Astrocyte of the spinal cord (primary cell): ENCODE data around the gene SSR1.

Source experiments
- DNase-seq: peaks from one replicate; pipeline ENCODE4 v3.0.0; 2011; ENCODE audit warnings: low read depth, low spot score
- H3K4me3 ChIP-seq: 2 replicates; pipeline ENCODE4 v1.5.1; 2011; ENCODE audit warnings: low read depth, mild to moderate bottlenecking, low read length, moderate library complexity
- in situ Hi-C: cut with HindIII; loops from 2 replicates; pipeline ENCODE4 v1.10.0; 2017; ENCODE audit warnings: low sequenced_read_pairs
- TF ChIP-seq, protein P1 (sequence below): IDR thresholded peaks from 2 replicates; pipeline ENCODE4 v1.5.1; 2012; ENCODE audit warnings: low read depth, mild to moderate bottlenecking, low read length, inconsistent platforms

Gene SSR1

GRCh38 chr6:7257521-7258230 lies 55.3 kb downstream of the SSR1 start:
- H3K4me3 ChIP-seq, result no peak overlapping the region
- no peak for DNase-seq
- TF ChIP-seq, protein P1, sequence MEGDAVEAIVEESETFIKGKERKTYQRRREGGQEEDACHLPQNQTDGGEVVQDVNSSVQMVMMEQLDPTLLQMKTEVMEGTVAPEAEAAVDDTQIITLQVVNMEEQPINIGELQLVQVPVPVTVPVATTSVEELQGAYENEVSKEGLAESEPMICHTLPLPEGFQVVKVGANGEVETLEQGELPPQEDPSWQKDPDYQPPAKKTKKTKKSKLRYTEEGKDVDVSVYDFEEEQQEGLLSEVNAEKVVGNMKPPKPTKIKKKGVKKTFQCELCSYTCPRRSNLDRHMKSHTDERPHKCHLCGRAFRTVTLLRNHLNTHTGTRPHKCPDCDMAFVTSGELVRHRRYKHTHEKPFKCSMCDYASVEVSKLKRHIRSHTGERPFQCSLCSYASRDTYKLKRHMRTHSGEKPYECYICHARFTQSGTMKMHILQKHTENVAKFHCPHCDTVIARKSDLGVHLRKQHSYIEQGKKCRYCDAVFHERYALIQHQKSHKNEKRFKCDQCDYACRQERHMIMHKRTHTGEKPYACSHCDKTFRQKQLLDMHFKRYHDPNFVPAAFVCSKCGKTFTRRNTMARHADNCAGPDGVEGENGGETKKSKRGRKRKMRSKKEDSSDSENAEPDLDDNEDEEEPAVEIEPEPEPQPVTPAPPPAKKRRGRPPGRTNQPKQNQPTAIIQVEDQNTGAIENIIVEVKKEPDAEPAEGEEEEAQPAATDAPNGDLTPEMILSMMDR, result no peak
- in situ Hi-C loops, result no loop called here

DNA sequence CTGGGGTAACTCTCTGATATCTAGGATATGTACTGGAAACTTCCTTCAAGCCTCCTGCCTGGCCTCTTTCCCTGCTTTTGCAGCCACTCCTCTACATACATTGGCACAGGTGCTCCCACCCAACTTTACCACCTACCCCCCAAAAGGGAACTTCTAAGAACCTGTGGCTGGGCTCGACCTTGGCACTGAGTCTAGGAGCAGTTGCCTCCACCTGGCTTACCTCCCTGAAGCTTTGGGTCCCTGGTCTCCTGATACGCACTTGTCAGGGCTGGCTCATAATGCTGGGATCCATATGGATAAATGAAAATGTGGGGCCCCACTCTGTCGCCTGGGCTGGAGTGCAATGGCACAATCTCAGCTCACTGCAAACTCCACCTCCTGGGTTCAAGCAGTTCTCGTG lies 56.2 kb downstream of the SSR1 start:
- in situ Hi-C loops, result no loop called here
- TF ChIP-seq, protein P1, result no peak
- no peak for DNase-seq
- H3K4me3 ChIP-seq, result no peak overlapping the region

- no peak overlapping the region for H3K4me3 ChIP-seq
- TF ChIP-seq, protein P1, result no peak
- in situ Hi-C loops, result no loop called here
- DNase-seq, result no peak
These were observed 57.1 kb downstream of the SSR1 start for GRCh38 chr6:7255918-7256317.

DNA sequence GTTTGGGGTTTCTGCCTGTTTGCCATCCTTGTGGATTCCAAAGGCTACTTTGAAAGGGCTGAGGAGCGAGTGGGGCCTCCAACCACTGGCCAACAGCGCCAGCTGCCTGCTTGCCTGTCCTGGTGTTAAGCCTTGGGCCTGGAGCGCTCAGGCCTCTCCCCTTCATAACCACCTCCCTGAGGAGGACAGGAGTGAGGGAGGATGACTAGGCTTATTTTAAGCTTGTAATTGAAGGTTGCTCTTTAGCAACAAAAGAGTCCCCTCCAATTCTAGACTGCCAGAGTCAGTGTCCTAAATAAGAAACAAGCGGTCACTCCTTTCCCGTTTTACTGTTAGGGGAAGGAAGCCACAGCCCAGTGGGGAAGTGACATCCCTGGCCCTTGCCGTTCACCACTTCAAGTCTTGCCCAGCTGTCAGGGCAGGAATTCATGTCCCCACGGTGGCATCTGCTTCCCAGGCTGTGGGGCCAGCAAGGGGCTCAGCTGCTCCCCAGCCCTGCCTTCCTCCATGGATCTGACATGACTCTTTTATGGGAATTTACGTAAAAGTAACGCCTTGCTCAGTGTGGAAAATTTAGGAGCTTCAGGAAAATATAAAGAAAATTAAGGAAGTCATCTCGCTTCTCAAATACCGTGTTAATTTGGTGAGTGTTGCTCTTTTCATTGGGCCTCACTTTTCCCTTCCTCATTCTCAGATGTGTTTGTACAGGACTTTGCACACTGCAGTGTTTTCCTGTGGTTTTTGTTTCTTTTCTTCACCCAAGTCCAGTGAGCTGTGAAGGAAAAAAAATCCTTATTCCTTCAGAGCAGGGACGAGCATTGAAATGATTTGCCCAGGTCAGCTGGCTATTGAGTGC lies 57.8 kb downstream of the SSR1 start:
- no peak for DNase-seq
- in situ Hi-C loops, result no loop called here
- TF ChIP-seq, protein P1, result no peak
- H3K4me3 ChIP-seq, result no peak overlapping the region

GRCh38 chr6:7252390-7252789 lies 60.6 kb downstream of the SSR1 start:
- H3K4me3 ChIP-seq, result no peak overlapping the region
- in situ Hi-C loops, result no loop called here
- DNase-seq, result no peak
- TF ChIP-seq, protein P1, result no peak

GRCh38 chr6:7251646-7252260 lies 61.2 kb downstream of the SSR1 start:
- in situ Hi-C loops, result no loop called here
- TF ChIP-seq, protein P1, result no peak
- no peak overlapping the region for H3K4me3 ChIP-seq
- no peak for DNase-seq
